Measurements from ENCODE around the gene ZNF474. TPM values are rescaled to one million over a fixed set of nuclear protein-coding genes. Genes with fewer than 3 reads are reported as not detected.

Gene ZNF474
- total RNA-seq, 4 donors from 2014 or later, result 0.52 to 1.3 (median 1.0) TPM

GRCh38 chr5:122114501-122114900 is 14.8 kb upstream of the ZNF474 start:
- no peaks in the 10 kb centered on the region for H3K36me3 ChIP-seq
- WGBS, 2 donors (ENCODE audit: low coverage in 1 of 2), result 36 to 44% methylated on average over 2 of the region's 2 CpGs
- no peaks in the 10 kb centered on the region for H3K4me1 ChIP-seq
- H3K27me3 ChIP-seq, result no peaks in the 10 kb centered on the region
- H3K9me3 ChIP-seq, result no peaks in the 10 kb centered on the region
- no peak overlapping the region for H3K4me3 ChIP-seq
- no peak for TF ChIP-seq EP300 (IDR thresholded peaks at IDR 0.05)
- no peak for TF ChIP-seq POLR2AphosphoS5 (IDR thresholded peaks at IDR 0.05)
- no peak for TF ChIP-seq CTCF (IDR thresholded peaks at IDR 0.05)
- no peak for TF ChIP-seq POLR2A (IDR thresholded peaks at IDR 0.05)
- no peak for ATAC-seq
- no peak overlapping the region for H3K27ac ChIP-seq

GRCh38 chr5:122118356-122118948 is 10.9 kb upstream of the ZNF474 start:
- no peak overlapping the region for H3K4me3 ChIP-seq
- TF ChIP-seq CTCF (IDR thresholded peaks at IDR 0.05) (no peak), POLR2AphosphoS5 (IDR thresholded peaks at IDR 0.05) (no peak), POLR2A (IDR thresholded peaks at IDR 0.05) (no peak), EP300 (IDR thresholded peaks at IDR 0.05) (no peak)
- WGBS, 2 donors (ENCODE audit: low coverage in 1 of 2), result 50 to 86% methylated on average over 1 of the region's 1 CpG
- no peaks in the 10 kb centered on the region for H3K4me1 ChIP-seq
- no peak for ATAC-seq
- H3K27ac ChIP-seq, result no peak overlapping the region
- H3K27me3 ChIP-seq, result no peaks in the 10 kb centered on the region
- H3K9me3 ChIP-seq, result no peaks in the 10 kb centered on the region
- no peaks in the 10 kb centered on the region for H3K36me3 ChIP-seq

- TF ChIP-seq POLR2A (IDR thresholded peaks at IDR 0.05) (no peak), POLR2AphosphoS5 (IDR thresholded peaks at IDR 0.05) (no peak), EP300 (IDR thresholded peaks at IDR 0.05) (no peak), CTCF (IDR thresholded peaks at IDR 0.05) (no peak)
- Histone ChIP-seq H3K27me3 (no peaks in the 10 kb centered on the region), H3K36me3 (no peaks in the 10 kb centered on the region), H3K4me1 (no peaks in the 10 kb centered on the region), H3K4me3 (no peak overlapping the region), H3K27ac (no peak overlapping the region), H3K9me3 (no peaks in the 10 kb centered on the region)
- 31 to 72% methylated on average over 2 to 3 of the region's 3 CpGs for WGBS, 2 donors (ENCODE audit: low coverage in 1 of 2)
- no peak for ATAC-seq
Measured at GRCh38 chr5:122119205-122119604, 10.1 kb upstream of the ZNF474 start.

GRCh38 chr5:122120493-122120892 is 8.9 kb upstream of the ZNF474 start:
- no peak overlapping the region for H3K27ac ChIP-seq
- no peak for ATAC-seq
- H3K4me3 ChIP-seq, result no peak overlapping the region
- H3K36me3 ChIP-seq, result no peaks in the 10 kb centered on the region
- H3K9me3 ChIP-seq, result no peaks in the 10 kb centered on the region
- no peaks in the 10 kb centered on the region for H3K4me1 ChIP-seq
- no peak for TF ChIP-seq POLR2AphosphoS5 (IDR thresholded peaks at IDR 0.05)
- TF ChIP-seq EP300 (IDR thresholded peaks at IDR 0.05), result no peak
- TF ChIP-seq CTCF (IDR thresholded peaks at IDR 0.05), result no peak
- no peak for TF ChIP-seq POLR2A (IDR thresholded peaks at IDR 0.05)
- 81 to 100% methylated on average over 2 of the region's 2 CpGs for WGBS, 2 donors (ENCODE audit: low coverage in 1 of 2)
- H3K27me3 ChIP-seq, result no peaks in the 10 kb centered on the region

- H3K36me3 ChIP-seq, result no peaks in the 10 kb centered on the region
- TF ChIP-seq POLR2A (IDR thresholded peaks at IDR 0.05), result no peak
- TF ChIP-seq POLR2AphosphoS5 (IDR thresholded peaks at IDR 0.05), result no peak
- TF ChIP-seq EP300 (IDR thresholded peaks at IDR 0.05), result no peak
- TF ChIP-seq CTCF (IDR thresholded peaks at IDR 0.05), result no peak
- no peaks in the 10 kb centered on the region for H3K27me3 ChIP-seq
- H3K4me1 ChIP-seq, result peaks cover 0 to 4% (median 0%) of the 10 kb centered on the region in 3 donors
- WGBS, 2 donors (ENCODE audit: low coverage in 1 of 2), result 77 to 92% methylated on average over 2 of the region's 2 CpGs
- H3K4me3 ChIP-seq, result no peak overlapping the region
- ATAC-seq, result no peak
- H3K27ac ChIP-seq, result no peak overlapping the region
- no peaks in the 10 kb centered on the region for H3K9me3 ChIP-seq
Measured at GRCh38 chr5:122120957-122121356, 8.4 kb upstream of the ZNF474 start.
